ENCODE data around the gene TLCD1.

Gene TLCD1

DNA sequence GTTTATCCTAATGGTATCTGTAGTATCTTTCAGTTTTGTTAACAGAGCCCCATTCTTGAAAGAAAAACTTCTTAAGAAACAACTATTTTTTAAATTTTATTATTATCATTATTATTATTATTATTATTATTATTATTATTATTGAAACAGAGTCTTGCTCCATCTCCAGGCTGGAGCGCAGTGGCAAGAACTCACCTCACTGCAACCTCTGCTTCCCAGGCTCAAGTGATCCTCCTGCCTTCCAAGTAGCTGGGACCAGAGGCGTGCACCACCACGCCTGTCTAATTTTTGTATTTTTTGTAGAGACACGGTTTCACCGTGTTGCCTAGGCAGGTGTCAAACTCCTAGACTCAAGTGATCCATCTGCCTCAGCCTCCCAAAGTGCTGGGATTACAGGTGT lies 40.7 kb downstream of the TLCD1 start:
- H3K4me3 ChIP-seq (ENCODE audit: low read depth, low read length) = no peak overlapping the region
- TF ChIP-seq, protein P1, sequence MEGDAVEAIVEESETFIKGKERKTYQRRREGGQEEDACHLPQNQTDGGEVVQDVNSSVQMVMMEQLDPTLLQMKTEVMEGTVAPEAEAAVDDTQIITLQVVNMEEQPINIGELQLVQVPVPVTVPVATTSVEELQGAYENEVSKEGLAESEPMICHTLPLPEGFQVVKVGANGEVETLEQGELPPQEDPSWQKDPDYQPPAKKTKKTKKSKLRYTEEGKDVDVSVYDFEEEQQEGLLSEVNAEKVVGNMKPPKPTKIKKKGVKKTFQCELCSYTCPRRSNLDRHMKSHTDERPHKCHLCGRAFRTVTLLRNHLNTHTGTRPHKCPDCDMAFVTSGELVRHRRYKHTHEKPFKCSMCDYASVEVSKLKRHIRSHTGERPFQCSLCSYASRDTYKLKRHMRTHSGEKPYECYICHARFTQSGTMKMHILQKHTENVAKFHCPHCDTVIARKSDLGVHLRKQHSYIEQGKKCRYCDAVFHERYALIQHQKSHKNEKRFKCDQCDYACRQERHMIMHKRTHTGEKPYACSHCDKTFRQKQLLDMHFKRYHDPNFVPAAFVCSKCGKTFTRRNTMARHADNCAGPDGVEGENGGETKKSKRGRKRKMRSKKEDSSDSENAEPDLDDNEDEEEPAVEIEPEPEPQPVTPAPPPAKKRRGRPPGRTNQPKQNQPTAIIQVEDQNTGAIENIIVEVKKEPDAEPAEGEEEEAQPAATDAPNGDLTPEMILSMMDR (IDR thresholded peaks at IDR 0.05; ENCODE audit: low read depth, low read length) = no peak

DNA sequence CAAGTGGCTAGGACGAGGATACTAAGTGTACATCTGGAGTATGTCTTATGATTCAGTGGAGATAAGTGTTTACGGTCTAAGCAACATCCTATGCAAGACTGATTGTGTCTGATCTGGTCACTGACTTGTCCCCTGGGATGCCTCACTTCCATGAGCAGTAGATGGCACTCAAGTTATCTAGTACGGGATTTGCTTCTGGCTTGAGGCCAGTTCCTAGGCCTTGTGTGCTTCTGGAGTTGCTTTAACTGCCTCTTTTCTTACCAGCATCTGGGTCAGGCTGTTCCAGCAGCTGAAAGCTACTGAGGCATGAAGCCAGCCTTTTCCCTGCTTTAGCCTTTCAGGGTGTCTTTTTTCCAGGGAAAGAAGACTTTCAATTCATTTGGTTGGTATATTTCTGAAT lies 41.1 kb downstream of the TLCD1 start:
- TF ChIP-seq, protein P1 (IDR thresholded peaks at IDR 0.05; ENCODE audit: low read depth, low read length) = no peak

DNA sequence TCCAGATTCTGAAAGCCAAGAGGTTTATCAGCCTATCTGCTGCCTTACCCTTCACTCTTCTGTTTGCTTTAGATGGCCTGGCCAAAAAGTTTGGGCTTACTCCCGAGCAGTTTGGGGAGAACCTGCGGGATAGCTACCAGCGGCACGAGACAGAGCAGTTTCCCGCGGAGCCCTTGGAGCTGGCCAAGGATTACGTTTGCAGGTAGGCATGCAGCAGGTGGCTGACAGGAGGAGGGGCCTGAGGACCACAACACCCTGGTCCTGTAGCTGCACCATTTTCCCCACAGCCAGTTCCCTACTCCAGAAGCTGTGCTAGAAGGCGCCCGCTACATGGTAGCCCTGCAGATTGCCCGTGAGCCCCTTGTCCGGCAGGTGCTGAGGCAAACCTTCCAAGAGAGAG lies 43.4 kb downstream of the TLCD1 start:
- TF ChIP-seq, protein P1 (IDR thresholded peaks at IDR 0.05; ENCODE audit: low read depth, low read length) = no peak
- no peak overlapping the region for H3K4me3 ChIP-seq (ENCODE audit: low read depth, low read length)

More for the DNA sequence above, 41.1 kb downstream of the TLCD1 start:
- no peak overlapping the region for H3K4me3 ChIP-seq (ENCODE audit: low read depth, low read length)

DNA sequence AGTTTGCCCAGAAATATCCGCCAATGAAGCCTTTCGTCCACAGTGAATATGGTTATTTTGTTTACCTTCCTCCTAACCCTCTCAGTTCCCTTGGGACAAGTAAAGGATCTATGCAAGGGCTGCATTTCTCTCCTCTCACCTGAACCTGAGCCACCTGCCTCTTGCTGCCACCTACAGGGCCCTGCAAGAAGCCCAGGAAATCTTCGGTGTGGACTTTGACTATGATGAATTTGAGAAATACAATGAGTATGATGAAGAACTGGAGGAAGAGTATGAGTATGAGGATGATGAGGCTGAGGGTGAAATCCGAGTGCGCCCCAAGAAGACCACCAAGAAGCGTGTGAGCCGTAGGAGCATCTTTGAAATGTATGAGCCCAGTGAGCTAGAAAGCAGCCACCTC lies 50.1 kb downstream of the TLCD1 start:
- TF ChIP-seq, protein P1 (IDR thresholded peaks at IDR 0.05; ENCODE audit: low read depth, low read length) = no peak
- no peak overlapping the region for H3K4me3 ChIP-seq (ENCODE audit: low read depth, low read length)

DNA sequence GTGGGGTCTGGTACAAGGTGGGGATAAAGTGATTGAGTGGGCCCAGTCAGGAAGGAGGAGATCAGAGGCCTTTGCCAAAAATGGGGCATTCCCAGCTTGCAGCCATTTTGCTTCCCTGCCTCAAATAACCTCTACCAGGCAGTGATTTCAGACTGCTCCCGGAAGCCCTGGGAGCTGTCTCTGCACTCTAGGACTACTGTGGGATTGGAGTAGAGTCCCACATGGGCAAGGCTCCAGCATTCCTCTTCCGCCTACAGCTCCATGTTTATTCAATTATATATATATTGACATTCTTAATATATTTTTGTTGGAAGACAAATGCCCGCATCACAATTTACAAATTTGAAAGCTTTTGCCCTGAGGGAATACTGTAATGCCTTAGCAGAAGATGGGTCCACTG lies 50.5 kb downstream of the TLCD1 start:
- H3K4me3 ChIP-seq (ENCODE audit: low read depth, low read length) = no peak overlapping the region
- TF ChIP-seq, protein P1 (IDR thresholded peaks at IDR 0.05; ENCODE audit: low read depth, low read length) = no peak
